C1 segment of cervical spinal cord (tissue), 14 donors: ENCODE results near the gene LRMDA.
"Not testable (repeated sequence)": the region's sequence is repeated elsewhere in the genome, so short reads cannot be mapped to it uniquely, and the experiment has no call there.

Experiments used
- DNase-seq, 14 donors: peaks; one replicate each; lab custom pipeline; 2025; lab: John Stamatoyannopoulos, UW

LRMDA gene

GRCh38 chr10:75611172-75611992, 180.0 kb downstream of the LRMDA start:
- DNase-seq = no peak

- no peak for DNase-seq
Measured at GRCh38 chr10:75611993-75612372, 180.6 kb downstream of the LRMDA start.

DNA sequence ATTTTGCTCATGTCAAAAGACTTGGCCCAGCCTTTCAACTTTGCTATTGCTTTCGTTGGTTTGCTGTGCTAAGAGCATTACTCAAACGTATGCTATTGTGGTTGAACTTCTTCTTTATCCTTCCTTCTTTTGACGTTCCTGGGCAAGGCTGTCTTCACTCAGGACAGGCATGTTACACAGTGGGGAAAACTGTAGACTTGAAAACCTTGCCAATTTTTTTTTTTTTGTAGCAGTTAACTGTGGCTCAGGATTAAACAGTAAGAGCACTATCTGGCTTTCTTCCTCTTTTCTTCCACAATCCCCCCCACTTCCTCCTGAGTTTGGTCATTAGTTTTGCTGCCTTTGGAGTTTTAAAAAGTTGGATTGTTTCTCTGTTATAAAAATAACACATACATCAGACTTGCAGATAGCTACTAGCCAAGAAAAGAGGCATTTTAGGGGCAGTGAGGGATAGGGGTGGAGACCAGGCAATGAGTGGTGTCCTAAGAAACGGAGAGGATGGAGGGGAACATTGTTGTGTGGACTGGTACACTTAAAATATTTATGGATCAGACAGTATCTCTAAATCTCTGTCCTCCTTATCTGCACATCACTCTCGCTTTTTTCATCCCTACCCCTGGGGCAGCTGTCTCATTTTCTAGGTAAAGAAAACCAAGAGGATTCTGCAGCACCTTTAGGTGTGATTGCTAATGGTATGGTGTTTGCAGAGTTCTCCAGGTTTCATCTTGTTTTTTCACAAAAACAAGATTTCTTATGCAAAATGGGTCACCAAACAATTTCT, 181.7 kb downstream of the LRMDA start:
- peak in 1 of 14 donors; percentile 25 for DNase-seq

GRCh38 chr10:75613685-75614504, 182.5 kb downstream of the LRMDA start:
- DNase-seq = peak in 3 of 14 donors; percentile 6 to 48 (median 19)

GRCh38 chr10:75616076-75616475, 184.7 kb downstream of the LRMDA start:
- DNase-seq = no peak

- DNase-seq = no peak
Measured at GRCh38 chr10:75616874-75617478, 185.6 kb downstream of the LRMDA start.

GRCh38 chr10:75617485-75618155, 186.2 kb downstream of the LRMDA start:
- no peak for DNase-seq

GRCh38 chr10:75619635-75620034, 188.2 kb downstream of the LRMDA start:
- no peak for DNase-seq

GRCh38 chr10:75620356-75620755, 188.9 kb downstream of the LRMDA start:
- no peak for DNase-seq

DNA sequence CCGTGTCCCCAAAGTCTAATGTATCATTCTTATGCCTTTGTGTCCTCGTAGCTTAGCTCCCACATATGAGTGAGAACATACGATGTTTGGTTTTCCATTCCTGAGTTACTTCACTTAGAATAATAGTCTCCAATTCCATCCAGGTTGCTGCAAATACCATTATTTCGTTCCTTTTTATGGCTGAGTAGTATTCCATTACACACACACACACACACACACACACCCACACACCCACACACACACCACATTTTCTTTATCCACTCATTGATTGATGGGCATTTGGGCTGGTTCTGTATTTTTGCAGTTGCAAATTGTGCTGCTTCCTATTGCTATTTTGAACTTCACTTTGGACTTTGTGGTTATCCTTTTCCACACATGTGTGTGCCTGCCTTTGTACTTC, 189.6 kb downstream of the LRMDA start:
- not testable (repeated sequence) for DNase-seq

DNA sequence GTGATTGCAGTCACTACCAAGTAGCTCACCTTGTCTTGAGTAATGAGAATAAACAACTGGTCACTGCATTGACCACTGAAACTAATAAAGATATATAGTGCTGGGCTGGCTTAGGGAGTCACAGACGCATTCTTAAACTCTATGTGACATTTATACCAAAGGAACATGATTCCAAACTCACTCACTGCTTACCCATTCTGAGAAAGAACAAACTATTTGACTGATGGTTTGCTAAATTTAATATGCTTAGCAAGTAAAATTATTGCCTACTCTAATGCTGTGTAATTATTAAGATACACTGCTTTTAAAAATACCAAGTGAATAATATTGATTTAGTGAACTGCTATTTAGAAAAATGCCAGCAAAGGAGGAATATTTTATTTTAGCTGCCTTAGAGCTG, 191.1 kb downstream of the LRMDA start:
- DNase-seq = no peak

DNA sequence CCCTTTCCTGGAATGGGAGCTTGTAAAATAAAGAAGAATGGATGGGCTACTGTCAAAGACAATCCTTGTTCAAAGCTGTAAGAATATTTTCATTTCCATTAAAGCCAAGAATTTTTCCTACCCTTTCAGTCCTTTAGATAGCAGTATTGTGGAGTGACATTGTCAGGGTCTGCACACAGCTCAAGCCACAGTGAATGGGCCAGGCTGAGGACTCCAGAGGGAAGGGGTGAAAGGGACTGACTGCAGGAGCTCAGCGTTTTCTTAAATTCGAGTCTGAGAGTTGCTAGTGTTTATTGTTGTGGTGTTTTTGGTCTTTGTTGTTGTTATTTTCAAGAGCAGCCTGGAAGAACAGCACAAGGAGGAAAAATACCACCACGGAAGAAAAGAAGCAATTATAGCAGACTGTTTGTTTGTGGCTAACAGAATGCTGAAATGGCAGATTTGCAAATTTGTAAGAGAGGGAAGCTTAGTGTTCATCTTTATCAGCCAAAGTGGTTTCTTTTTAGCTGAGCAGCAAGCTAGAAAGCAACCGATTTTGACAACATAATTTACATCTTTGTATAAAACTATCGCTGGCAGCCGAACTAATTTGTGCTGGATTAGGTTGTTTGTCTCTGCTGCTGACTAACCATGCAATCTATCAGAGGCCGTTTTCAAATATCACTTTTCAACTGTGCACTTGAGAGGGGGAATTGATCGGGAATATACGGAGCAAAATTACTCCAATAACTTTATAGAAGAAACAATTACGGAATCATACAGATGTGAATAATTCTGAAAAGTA, 192.1 kb downstream of the LRMDA start:
- DNase-seq = no peak

GRCh38 chr10:75624638-75625037, 193.2 kb downstream of the LRMDA start:
- no peak for DNase-seq

- no peak for DNase-seq
Measured at GRCh38 chr10:75630746-75631145, 199.3 kb downstream of the LRMDA start.

DNA sequence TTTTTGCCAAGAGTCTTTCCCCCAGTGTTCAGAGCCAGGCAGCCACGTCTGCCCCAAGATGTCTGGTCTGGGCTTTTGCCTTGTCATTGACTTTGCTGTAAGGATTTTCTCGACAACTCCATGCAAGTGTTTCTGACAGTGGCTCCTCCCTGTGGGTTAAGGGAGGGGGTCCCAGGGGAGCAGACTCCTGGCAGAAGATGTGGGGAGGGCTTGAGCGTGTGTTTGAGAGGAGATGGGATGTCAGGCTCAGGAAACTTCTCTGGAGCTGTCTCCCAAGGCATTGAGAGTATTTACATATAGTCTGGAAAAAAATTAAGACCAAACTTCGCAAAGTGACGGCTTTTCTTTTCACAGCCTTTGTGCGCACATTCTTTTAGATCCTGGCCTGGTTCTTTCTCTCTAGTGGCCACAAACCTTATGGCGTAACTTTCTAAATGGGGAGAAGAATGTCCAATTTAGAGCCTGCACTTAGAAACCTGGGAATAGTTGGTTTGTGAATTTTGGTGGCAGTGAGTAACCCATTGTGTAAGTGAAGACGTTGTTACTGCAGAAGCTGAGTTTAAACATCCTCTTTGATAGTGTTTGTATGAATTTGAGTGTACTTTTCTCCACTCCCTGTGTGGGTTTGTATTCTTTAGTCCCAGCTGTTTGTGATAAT, 201.5 kb downstream of the LRMDA start:
- no peak for DNase-seq

- no peak for DNase-seq
Measured at GRCh38 chr10:75633568-75633967, 202.1 kb downstream of the LRMDA start.

DNA sequence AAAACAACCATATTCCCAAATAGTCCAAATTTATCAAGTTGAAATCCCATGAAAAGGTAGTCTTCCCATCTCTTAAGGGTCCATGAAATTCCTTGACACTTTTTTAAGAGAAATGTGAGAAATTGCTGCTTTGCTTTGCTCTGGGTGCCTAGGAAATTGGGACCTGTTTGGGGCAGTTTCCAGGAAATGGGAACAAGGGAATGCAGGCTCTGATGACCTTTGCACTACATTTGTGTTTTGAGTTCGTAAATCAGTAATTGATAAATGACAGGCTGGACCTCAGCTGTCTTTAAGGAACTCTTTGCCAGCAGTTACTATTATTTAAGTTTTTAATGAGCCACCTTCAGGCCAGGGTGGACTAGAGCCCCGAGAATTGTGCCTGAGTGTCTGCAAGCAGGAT, 203.5 kb downstream of the LRMDA start:
- DNase-seq = no peak

- no peak for DNase-seq
Measured at GRCh38 chr10:75638752-75639151, 207.3 kb downstream of the LRMDA start.

DNA sequence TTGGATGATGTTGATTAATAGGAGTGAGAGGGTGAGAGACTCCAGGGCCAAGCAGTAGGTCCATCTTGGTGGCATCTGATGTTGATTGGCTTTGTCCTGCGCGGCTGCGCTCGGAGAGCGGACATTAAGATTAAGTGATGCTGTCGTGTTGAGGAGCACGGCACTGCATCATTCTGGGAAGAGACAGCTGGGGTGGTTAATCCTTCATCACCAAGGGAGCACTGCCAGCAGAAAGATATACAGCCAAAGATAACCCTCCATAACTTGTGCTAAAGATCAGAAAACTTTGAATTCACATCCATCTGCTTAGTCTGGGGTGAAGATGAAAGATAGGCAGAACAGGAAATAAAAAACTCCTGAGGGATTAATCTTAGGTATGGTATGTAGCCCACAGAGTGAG, 208.3 kb downstream of the LRMDA start:
- no peak for DNase-seq

- DNase-seq = no peak
Measured at GRCh38 chr10:75640381-75640780, 209.0 kb downstream of the LRMDA start.
